Nephron progenitor cell (in vitro differentiated cells): ENCODE measurements around the gene RBM45.

ENCODE experiments used
- DNase-seq: peaks from one replicate; pipeline ENCODE4 v3.0.0; 2021
- H3K27ac Mint-ChIP-seq: 2 replicates; pipeline ENCODE4 v1.8.0; 2021; ENCODE audit warnings: mild to moderate bottlenecking, moderate library complexity, mixed read lengths
- H3K27me3 Mint-ChIP-seq: 2 replicates; pipeline ENCODE4 v1.8.0; 2021; ENCODE audit warnings: mild to moderate bottlenecking, low read depth, mixed read lengths; ENCODE audit not compliant: poor library complexity
- H3K36me3 Mint-ChIP-seq: 2 replicates; pipeline ENCODE4 v1.8.0; 2021; ENCODE audit warnings: low read depth, mixed read lengths
- H3K4me1 Mint-ChIP-seq: 2 replicates; pipeline ENCODE4 v1.8.0; 2021; ENCODE audit warnings: mixed read lengths
- H3K4me3 Mint-ChIP-seq: 2 replicates; pipeline ENCODE4 v1.8.0; 2021; ENCODE audit warnings: mild to moderate bottlenecking, moderate library complexity, mixed read lengths
- H3K9me3 Mint-ChIP-seq: 2 replicates; pipeline ENCODE4 v1.8.0; 2021; ENCODE audit warnings: mild to moderate bottlenecking, moderate library complexity, mixed read lengths
- CTCF ChIP-seq: fragments of 200-600 bp; sonication (generic); IDR thresholded peaks from 2 replicates; pipeline ENCODE4 v1.5.0; 2021; ENCODE audit warnings: antibody characterized with exemption

The RBM45 gene

DNA sequence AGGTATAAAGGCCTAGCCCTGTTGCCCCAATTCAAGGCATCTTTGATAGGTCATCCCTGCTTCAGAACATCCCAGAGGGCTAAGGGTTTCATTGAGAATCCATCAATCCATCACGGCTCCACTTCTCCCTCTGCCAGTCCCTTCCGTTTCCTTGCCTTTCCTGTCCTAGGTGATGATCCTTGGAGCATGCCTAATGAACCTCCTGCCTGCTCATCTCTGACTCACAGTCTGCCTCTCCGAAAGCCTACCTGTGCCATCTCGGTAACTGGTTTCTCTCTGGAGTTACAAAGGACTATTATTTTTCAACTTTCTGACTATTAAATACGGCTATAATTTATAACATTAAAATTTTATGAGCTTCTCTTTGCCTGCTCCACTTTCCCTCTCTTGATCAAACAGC is 45.3 kb downstream of the RBM45 start:
- H3K4me1 Mint-ChIP-seq, result no peaks in the 10 kb centered on the region
- H3K27me3 Mint-ChIP-seq, result no peaks in the 10 kb centered on the region
- H3K4me3 Mint-ChIP-seq, result no peak overlapping the region
- H3K36me3 Mint-ChIP-seq, result peaks cover 5% of the 10 kb centered on the region
- no peak for DNase-seq
- peaks cover 14% of the 10 kb centered on the region for H3K9me3 Mint-ChIP-seq
- H3K27ac Mint-ChIP-seq, result no peak overlapping the region
- TF ChIP-seq CTCF, result no peak

GRCh38 chr2:178159966-178160365 is 47.7 kb downstream of the RBM45 start:
- Mint-ChIP-seq H3K27me3 (no peaks in the 10 kb centered on the region), H3K27ac (no peak overlapping the region), H3K4me1 (no peaks in the 10 kb centered on the region), H3K36me3 (peaks cover 5% of the 10 kb centered on the region), H3K9me3 (peaks cover 10% of the 10 kb centered on the region), H3K4me3 (no peak overlapping the region)
- DNase-seq, result no peak
- TF ChIP-seq CTCF, result no peak

GRCh38 chr2:178160601-178161000 is 48.4 kb downstream of the RBM45 start:
- H3K27me3 Mint-ChIP-seq, result no peaks in the 10 kb centered on the region
- H3K4me1 Mint-ChIP-seq, result no peaks in the 10 kb centered on the region
- peaks cover 3% of the 10 kb centered on the region for H3K9me3 Mint-ChIP-seq
- no peaks in the 10 kb centered on the region for H3K36me3 Mint-ChIP-seq
- H3K4me3 Mint-ChIP-seq, result no peak overlapping the region
- DNase-seq, result no peak
- H3K27ac Mint-ChIP-seq, result no peak overlapping the region
- TF ChIP-seq CTCF, result no peak

- no peaks in the 10 kb centered on the region for H3K9me3 Mint-ChIP-seq
- H3K4me1 Mint-ChIP-seq, result no peaks in the 10 kb centered on the region
- H3K27me3 Mint-ChIP-seq, result no peaks in the 10 kb centered on the region
- no peaks in the 10 kb centered on the region for H3K36me3 Mint-ChIP-seq
- TF ChIP-seq CTCF, result no peak
- no peak overlapping the region for H3K4me3 Mint-ChIP-seq
- no peak for DNase-seq
- peak overlapping the region; percentile 66 for H3K27ac Mint-ChIP-seq
Measured at GRCh38 chr2:178163395-178163794, 51.2 kb downstream of the RBM45 start.

DNA sequence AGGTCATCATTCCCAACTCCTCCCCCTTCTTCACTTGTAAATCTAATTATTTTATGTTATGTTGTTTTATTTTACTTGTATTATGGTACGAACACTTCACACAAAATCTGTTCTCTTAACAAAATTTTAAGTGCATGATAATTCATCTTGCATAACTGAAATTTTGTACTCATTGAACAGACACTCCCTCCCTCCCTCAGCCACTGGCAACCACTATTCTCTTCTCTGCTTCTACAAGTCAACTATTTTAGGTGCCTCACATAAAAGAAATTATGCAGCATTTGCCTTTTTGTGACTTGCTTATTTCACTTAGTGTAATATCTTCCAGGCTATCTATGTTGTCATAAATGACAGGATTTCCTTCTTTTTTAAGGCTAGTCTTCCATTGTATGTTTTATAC is 51.7 kb downstream of the RBM45 start:
- TF ChIP-seq CTCF, result no peak
- Mint-ChIP-seq H3K27ac (no peak overlapping the region), H3K27me3 (no peaks in the 10 kb centered on the region), H3K36me3 (no peaks in the 10 kb centered on the region), H3K9me3 (no peaks in the 10 kb centered on the region), H3K4me3 (no peak overlapping the region), H3K4me1 (no peaks in the 10 kb centered on the region)
- no peak for DNase-seq

DNA sequence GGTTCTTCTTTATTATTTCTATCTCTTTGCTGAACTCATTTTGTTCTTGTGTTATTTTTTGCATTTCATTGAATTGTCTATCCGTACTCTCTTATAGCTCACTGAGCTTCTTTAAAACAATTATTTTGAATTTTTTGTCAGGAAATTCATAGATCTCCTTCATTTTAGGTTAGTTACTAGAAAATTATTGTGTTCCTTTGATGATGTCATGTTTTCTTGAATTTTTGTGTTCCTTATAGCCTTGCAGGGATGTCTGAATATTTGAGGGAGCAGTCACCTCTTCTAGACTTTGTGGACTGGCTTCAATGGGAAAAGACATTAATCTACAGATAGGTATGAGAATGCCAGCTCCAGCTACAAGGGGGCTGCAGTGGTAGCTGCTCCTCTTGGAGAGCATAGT is 61.4 kb downstream of the RBM45 start:
- peaks cover 6% of the 10 kb centered on the region for H3K27me3 Mint-ChIP-seq
- H3K36me3 Mint-ChIP-seq, result no peaks in the 10 kb centered on the region
- no peaks in the 10 kb centered on the region for H3K4me1 Mint-ChIP-seq
- no peak overlapping the region for H3K27ac Mint-ChIP-seq
- H3K9me3 Mint-ChIP-seq, result no peaks in the 10 kb centered on the region
- TF ChIP-seq CTCF, result no peak
- DNase-seq, result no peak
- no peak overlapping the region for H3K4me3 Mint-ChIP-seq
